ENCODE data around the gene PRICKLE2.

Gene PRICKLE2

DNA sequence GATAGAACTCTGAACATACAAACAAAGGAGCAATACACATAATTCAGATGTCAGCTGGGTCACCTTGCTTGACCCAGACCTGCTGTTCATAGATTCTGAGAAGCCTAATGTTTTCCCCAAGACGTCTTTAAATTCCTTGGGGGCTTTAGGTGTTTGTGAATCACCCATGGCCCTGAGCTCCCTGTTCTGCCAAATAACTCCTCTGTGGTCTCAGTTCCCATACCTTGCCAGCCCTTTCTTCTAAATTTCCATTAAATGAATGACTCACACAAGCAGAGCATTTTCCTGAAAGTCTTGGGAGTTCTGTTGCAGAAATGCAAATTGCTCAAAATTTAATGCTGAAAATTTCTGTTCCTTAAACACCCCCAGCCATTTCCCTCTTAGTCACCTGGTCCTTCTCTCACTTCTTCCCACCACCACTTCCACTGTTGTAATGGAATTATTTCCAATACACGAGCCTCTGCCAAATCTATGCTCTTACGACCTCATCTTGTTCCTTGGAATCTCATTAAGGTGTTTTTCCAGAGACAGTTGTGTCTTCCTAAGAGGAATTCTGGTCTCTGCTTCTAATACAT lies 168.6 kb downstream of the PRICKLE2 start:
- DNase-seq, result no peak
- Histone ChIP-seq H3K27ac (ENCODE audit: insufficient read depth, low read length, poor library complexity, severe bottlenecking) (no peak overlapping the region), H3K27me3 (replicated peaks; ENCODE audit: control insufficient read depth, insufficient read depth, low read length, poor library complexity, severe bottlenecking) (no peaks in the 10 kb centered on the region)

GRCh38 chr3:64055076-64055475 lies 170.2 kb downstream of the PRICKLE2 start:
- H3K4me1 ChIP-seq (ENCODE audit: control insufficient read depth, insufficient read depth, low read length, poor library complexity, severe bottlenecking), result no peaks in the 10 kb centered on the region
- no peak for DNase-seq
- H3K27me3 ChIP-seq (replicated peaks; ENCODE audit: control insufficient read depth, insufficient read depth, low read length, poor library complexity, severe bottlenecking), result no peaks in the 10 kb centered on the region
- H3K36me3 ChIP-seq (ENCODE audit: control insufficient read depth, insufficient read depth, low read length), result no peaks in the 10 kb centered on the region
- no peak overlapping the region for H3K27ac ChIP-seq (ENCODE audit: insufficient read depth, low read length, poor library complexity, severe bottlenecking)
- no peak overlapping the region for H3K4me3 ChIP-seq (ENCODE audit: insufficient read depth, low read depth, low read length, poor library complexity, severe bottlenecking)
- H3K9me3 ChIP-seq (ENCODE audit: control insufficient read depth, low read length), result no peaks in the 10 kb centered on the region

More for the DNA sequence above, 168.6 kb downstream of the PRICKLE2 start:
- H3K4me3 ChIP-seq (ENCODE audit: insufficient read depth, low read depth, low read length, poor library complexity, severe bottlenecking), result no peak overlapping the region
- no peaks in the 10 kb centered on the region for H3K36me3 ChIP-seq (ENCODE audit: control insufficient read depth, insufficient read depth, low read length)
- H3K9me3 ChIP-seq (ENCODE audit: control insufficient read depth, low read length), result no peaks in the 10 kb centered on the region
- no peaks in the 10 kb centered on the region for H3K4me1 ChIP-seq (ENCODE audit: control insufficient read depth, insufficient read depth, low read length, poor library complexity, severe bottlenecking)

- H3K4me3 ChIP-seq (ENCODE audit: insufficient read depth, low read depth, low read length, poor library complexity, severe bottlenecking), result no peak overlapping the region
- H3K27ac ChIP-seq (ENCODE audit: insufficient read depth, low read length, poor library complexity, severe bottlenecking), result no peak overlapping the region
- no peaks in the 10 kb centered on the region for H3K4me1 ChIP-seq (ENCODE audit: control insufficient read depth, insufficient read depth, low read length, poor library complexity, severe bottlenecking)
- no peaks in the 10 kb centered on the region for H3K9me3 ChIP-seq (ENCODE audit: control insufficient read depth, low read length)
- no peaks in the 10 kb centered on the region for H3K36me3 ChIP-seq (ENCODE audit: control insufficient read depth, insufficient read depth, low read length)
- no peak for DNase-seq
- no peaks in the 10 kb centered on the region for H3K27me3 ChIP-seq (replicated peaks; ENCODE audit: control insufficient read depth, insufficient read depth, low read length, poor library complexity, severe bottlenecking)
Observed at GRCh38 chr3:64054488-64054887, 170.8 kb downstream of the PRICKLE2 start.

GRCh38 chr3:64053581-64053980 lies 171.7 kb downstream of the PRICKLE2 start:
- Histone ChIP-seq H3K9me3 (ENCODE audit: control insufficient read depth, low read length) (no peaks in the 10 kb centered on the region), H3K4me3 (ENCODE audit: insufficient read depth, low read depth, low read length, poor library complexity, severe bottlenecking) (no peak overlapping the region), H3K27me3 (replicated peaks; ENCODE audit: control insufficient read depth, insufficient read depth, low read length, poor library complexity, severe bottlenecking) (no peaks in the 10 kb centered on the region), H3K4me1 (ENCODE audit: control insufficient read depth, insufficient read depth, low read length, poor library complexity, severe bottlenecking) (no peaks in the 10 kb centered on the region), H3K27ac (ENCODE audit: insufficient read depth, low read length, poor library complexity, severe bottlenecking) (no peak overlapping the region), H3K36me3 (ENCODE audit: control insufficient read depth, insufficient read depth, low read length) (no peaks in the 10 kb centered on the region)
- DNase-seq, result no peak

DNA sequence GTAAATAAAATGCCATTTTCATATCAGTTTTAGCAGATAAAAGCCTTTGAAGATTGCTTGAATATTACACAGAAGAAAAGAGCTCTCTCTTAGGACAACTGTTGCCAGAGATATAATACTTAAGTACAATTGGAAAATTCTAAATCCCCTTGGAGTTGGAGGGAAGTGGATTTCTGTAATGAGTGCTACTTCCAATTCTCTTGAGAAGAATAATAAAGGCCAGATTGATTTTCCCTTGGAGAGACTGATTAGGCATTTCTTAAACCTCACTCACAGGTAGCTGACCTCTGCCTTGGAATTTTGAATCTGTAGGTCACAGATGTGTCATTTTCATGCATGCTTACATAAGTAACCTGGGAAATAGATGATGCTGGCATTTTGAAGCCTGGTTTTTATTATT lies 172.1 kb downstream of the PRICKLE2 start:
- H3K9me3 ChIP-seq (ENCODE audit: control insufficient read depth, low read length), result no peaks in the 10 kb centered on the region
- DNase-seq, result no peak
- H3K27me3 ChIP-seq (replicated peaks; ENCODE audit: control insufficient read depth, insufficient read depth, low read length, poor library complexity, severe bottlenecking), result no peaks in the 10 kb centered on the region
- H3K4me3 ChIP-seq (ENCODE audit: insufficient read depth, low read depth, low read length, poor library complexity, severe bottlenecking), result no peak overlapping the region
- H3K4me1 ChIP-seq (ENCODE audit: control insufficient read depth, insufficient read depth, low read length, poor library complexity, severe bottlenecking), result no peaks in the 10 kb centered on the region
- H3K36me3 ChIP-seq (ENCODE audit: control insufficient read depth, insufficient read depth, low read length), result no peaks in the 10 kb centered on the region
- no peak overlapping the region for H3K27ac ChIP-seq (ENCODE audit: insufficient read depth, low read length, poor library complexity, severe bottlenecking)

DNA sequence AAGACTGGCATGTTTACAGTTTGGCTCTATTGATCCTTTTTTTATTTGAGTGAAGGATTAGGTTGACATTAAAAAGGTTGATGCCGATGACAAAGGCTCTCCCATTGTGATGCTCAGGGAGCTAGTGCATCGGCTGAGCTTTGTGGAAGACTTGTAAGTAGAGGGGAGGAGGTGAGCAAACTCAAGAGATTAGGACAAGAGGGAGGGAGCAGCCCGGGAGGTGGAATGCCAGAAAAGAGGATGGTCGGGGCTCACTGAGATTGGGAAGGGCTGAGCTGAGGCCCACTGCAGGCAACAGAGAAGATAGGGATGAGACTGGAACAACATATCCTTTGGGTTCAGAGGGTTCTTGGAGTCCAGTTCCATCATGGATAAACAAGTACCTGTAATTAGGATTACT lies 175.4 kb downstream of the PRICKLE2 start:
- no peaks in the 10 kb centered on the region for H3K36me3 ChIP-seq (ENCODE audit: control insufficient read depth, insufficient read depth, low read length)
- no peaks in the 10 kb centered on the region for H3K9me3 ChIP-seq (ENCODE audit: control insufficient read depth, low read length)
- no peak overlapping the region for H3K4me3 ChIP-seq (ENCODE audit: insufficient read depth, low read depth, low read length, poor library complexity, severe bottlenecking)
- no peak overlapping the region for H3K27ac ChIP-seq (ENCODE audit: insufficient read depth, low read length, poor library complexity, severe bottlenecking)
- DNase-seq, result no peak
- no peaks in the 10 kb centered on the region for H3K4me1 ChIP-seq (ENCODE audit: control insufficient read depth, insufficient read depth, low read length, poor library complexity, severe bottlenecking)
- H3K27me3 ChIP-seq (replicated peaks; ENCODE audit: control insufficient read depth, insufficient read depth, low read length, poor library complexity, severe bottlenecking), result no peaks in the 10 kb centered on the region

DNA sequence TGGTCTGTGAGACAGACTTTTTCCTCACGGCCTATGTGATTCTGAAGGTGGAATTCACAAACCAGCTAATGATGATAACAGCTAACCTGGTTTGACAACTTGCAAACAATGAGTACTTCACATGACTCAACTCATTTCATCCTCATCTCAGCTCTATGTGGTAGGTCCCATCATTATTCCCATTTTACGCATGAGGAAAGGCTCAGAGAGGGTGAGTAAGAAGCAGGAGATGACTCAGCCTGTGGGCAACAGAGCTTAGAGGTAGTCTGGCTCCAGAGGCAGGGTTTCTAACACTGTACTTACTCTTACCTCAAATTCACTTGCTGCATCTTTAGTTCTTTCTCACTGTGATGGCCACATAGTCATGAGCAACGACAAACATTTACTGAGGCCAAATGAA lies 176.1 kb downstream of the PRICKLE2 start:
- no peak overlapping the region for H3K27ac ChIP-seq (ENCODE audit: insufficient read depth, low read length, poor library complexity, severe bottlenecking)
- no peaks in the 10 kb centered on the region for H3K27me3 ChIP-seq (replicated peaks; ENCODE audit: control insufficient read depth, insufficient read depth, low read length, poor library complexity, severe bottlenecking)
- no peaks in the 10 kb centered on the region for H3K9me3 ChIP-seq (ENCODE audit: control insufficient read depth, low read length)
- DNase-seq, result no peak
- H3K4me3 ChIP-seq (ENCODE audit: insufficient read depth, low read depth, low read length, poor library complexity, severe bottlenecking), result no peak overlapping the region
- H3K4me1 ChIP-seq (ENCODE audit: control insufficient read depth, insufficient read depth, low read length, poor library complexity, severe bottlenecking), result no peaks in the 10 kb centered on the region
- H3K36me3 ChIP-seq (ENCODE audit: control insufficient read depth, insufficient read depth, low read length), result no peaks in the 10 kb centered on the region

DNA sequence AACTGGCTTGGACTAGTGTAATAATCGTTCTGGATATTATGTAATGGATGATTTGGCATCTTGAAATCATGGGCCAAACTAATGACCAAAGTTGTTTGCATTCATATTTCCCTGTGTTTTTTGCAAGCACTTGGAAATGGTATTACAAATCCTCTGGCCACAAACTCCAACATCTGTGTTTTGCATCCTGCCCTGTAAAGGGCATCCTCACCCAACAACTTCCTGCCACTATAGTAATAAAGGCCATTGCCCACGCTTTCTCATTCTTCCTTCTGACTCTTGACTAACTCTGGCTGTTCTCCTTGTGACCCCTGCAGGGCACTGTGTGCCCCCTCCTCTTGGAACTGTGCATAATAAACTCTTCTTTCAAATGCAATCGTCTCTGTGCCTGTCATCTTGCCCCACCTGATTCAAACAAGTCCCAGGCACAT lies 176.6 kb downstream of the PRICKLE2 start:
- no peak overlapping the region for H3K27ac ChIP-seq (ENCODE audit: insufficient read depth, low read length, poor library complexity, severe bottlenecking)

GRCh38 chr3:64047787-64048186 lies 177.5 kb downstream of the PRICKLE2 start:
- no peaks in the 10 kb centered on the region for H3K4me1 ChIP-seq (ENCODE audit: control insufficient read depth, insufficient read depth, low read length, poor library complexity, severe bottlenecking)
- no peaks in the 10 kb centered on the region for H3K27me3 ChIP-seq (replicated peaks; ENCODE audit: control insufficient read depth, insufficient read depth, low read length, poor library complexity, severe bottlenecking)
- DNase-seq, result no peak
- H3K9me3 ChIP-seq (ENCODE audit: control insufficient read depth, low read length), result no peaks in the 10 kb centered on the region
- H3K27ac ChIP-seq (ENCODE audit: insufficient read depth, low read length, poor library complexity, severe bottlenecking), result no peak overlapping the region
- no peak overlapping the region for H3K4me3 ChIP-seq (ENCODE audit: insufficient read depth, low read depth, low read length, poor library complexity, severe bottlenecking)
- no peaks in the 10 kb centered on the region for H3K36me3 ChIP-seq (ENCODE audit: control insufficient read depth, insufficient read depth, low read length)

More for the DNA sequence above, 176.6 kb downstream of the PRICKLE2 start:
- no peak for DNase-seq
- no peak overlapping the region for H3K4me3 ChIP-seq (ENCODE audit: insufficient read depth, low read depth, low read length, poor library complexity, severe bottlenecking)
- H3K27me3 ChIP-seq (replicated peaks; ENCODE audit: control insufficient read depth, insufficient read depth, low read length, poor library complexity, severe bottlenecking), result no peaks in the 10 kb centered on the region
- H3K4me1 ChIP-seq (ENCODE audit: control insufficient read depth, insufficient read depth, low read length, poor library complexity, severe bottlenecking), result no peaks in the 10 kb centered on the region
- H3K9me3 ChIP-seq (ENCODE audit: control insufficient read depth, low read length), result no peaks in the 10 kb centered on the region
- H3K36me3 ChIP-seq (ENCODE audit: control insufficient read depth, insufficient read depth, low read length), result no peaks in the 10 kb centered on the region

DNA sequence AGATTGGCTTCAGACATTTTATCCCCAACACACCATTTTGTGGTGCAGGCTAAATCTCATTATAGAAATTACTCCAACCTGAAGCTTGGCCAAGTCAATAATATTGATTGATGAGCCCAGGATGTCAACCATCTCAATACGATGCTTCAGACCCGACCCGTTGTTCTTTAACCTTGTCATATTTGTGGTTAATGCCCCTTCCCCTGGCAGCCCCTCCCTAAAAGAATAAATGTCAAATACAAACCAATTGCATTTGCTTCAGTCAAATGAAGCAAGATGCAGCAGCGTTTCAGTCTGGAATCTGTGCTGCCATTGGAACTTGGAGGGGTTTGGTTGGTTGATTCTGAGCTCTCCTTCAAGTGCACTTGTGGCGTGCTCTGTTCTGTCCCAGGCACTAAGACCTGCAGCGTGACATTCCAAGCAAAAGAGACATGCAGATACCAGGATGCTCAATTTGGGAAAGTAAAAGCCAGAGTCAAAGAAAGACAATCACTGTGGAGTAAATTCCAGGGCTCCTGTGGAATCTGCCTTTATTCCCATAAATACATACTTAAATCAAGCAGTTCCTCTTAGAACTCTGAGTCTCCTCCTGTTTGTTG lies 178.2 kb downstream of the PRICKLE2 start:
- H3K36me3 ChIP-seq (ENCODE audit: control insufficient read depth, insufficient read depth, low read length), result no peaks in the 10 kb centered on the region
- no peaks in the 10 kb centered on the region for H3K4me1 ChIP-seq (ENCODE audit: control insufficient read depth, insufficient read depth, low read length, poor library complexity, severe bottlenecking)
- DNase-seq, result no peak
- no peak overlapping the region for H3K27ac ChIP-seq (ENCODE audit: insufficient read depth, low read length, poor library complexity, severe bottlenecking)
- no peak overlapping the region for H3K4me3 ChIP-seq (ENCODE audit: insufficient read depth, low read depth, low read length, poor library complexity, severe bottlenecking)
- no peaks in the 10 kb centered on the region for H3K9me3 ChIP-seq (ENCODE audit: control insufficient read depth, low read length)
- no peaks in the 10 kb centered on the region for H3K27me3 ChIP-seq (replicated peaks; ENCODE audit: control insufficient read depth, insufficient read depth, low read length, poor library complexity, severe bottlenecking)
